ENCODE data around the gene UROC1.
"Not testable (repeated sequence)": the region's sequence is repeated elsewhere in the genome, so short reads cannot be mapped to it uniquely, and the experiment has no call there.

UROC1 gene

GRCh38 chr3:126546549-126547239 is 29.1 kb upstream of the UROC1 start:
- no peak for DNase-seq

- DNase-seq = no peak
Observed at GRCh38 chr3:126546013-126546412, 28.4 kb upstream of the UROC1 start.

GRCh38 chr3:126545544-126545943 is 28.0 kb upstream of the UROC1 start:
- DNase-seq = no peak

- no peak for DNase-seq
Observed at GRCh38 chr3:126544596-126545281, 27.2 kb upstream of the UROC1 start.

GRCh38 chr3:126543457-126544061 is 26.0 kb upstream of the UROC1 start:
- no peak for DNase-seq

GRCh38 chr3:126542340-126543241 is 25.0 kb upstream of the UROC1 start:
- DNase-seq = no peak

- DNase-seq = no peak
Observed at GRCh38 chr3:126541628-126542339, 24.2 kb upstream of the UROC1 start.

GRCh38 chr3:126540951-126541627 is 23.5 kb upstream of the UROC1 start:
- no peak for DNase-seq

- no peak for DNase-seq
Observed at GRCh38 chr3:126540342-126540849, 22.8 kb upstream of the UROC1 start.

GRCh38 chr3:126539558-126540250 is 22.1 kb upstream of the UROC1 start:
- no peak for DNase-seq

GRCh38 chr3:126538966-126539365 is 21.4 kb upstream of the UROC1 start:
- no peak for DNase-seq

- no peak for DNase-seq
Observed at GRCh38 chr3:126538316-126538715, 20.7 kb upstream of the UROC1 start.

GRCh38 chr3:126537730-126538281 is 20.2 kb upstream of the UROC1 start:
- DNase-seq = no peak

- DNase-seq = no peak
Observed at GRCh38 chr3:126537116-126537729, 19.6 kb upstream of the UROC1 start.

- DNase-seq = no peak
Observed at GRCh38 chr3:126536126-126536525, 18.6 kb upstream of the UROC1 start.

- no peak for DNase-seq
Observed at GRCh38 chr3:126535636-126536035, 18.1 kb upstream of the UROC1 start.

GRCh38 chr3:126534716-126535115 is 17.1 kb upstream of the UROC1 start:
- not testable (repeated sequence) for DNase-seq

- DNase-seq = no peak
Observed at GRCh38 chr3:126533506-126533905, 15.9 kb upstream of the UROC1 start.

GRCh38 chr3:126531051-126531330 is 13.4 kb upstream of the UROC1 start:
- no peak for DNase-seq

Data from SHP77 treated with DMSO at 0.1 percent for 48 hours (cell line).